Spleen (tissue), 7 donors: Measurements from ENCODE around the gene CECR2.

Experiments
- POLR2A ChIP-seq, 3 donors: fragments of 450-650 bp; IDR thresholded peaks; one replicate each; pipeline ENCODE4 v1.5.1; 2017; ENCODE audit warnings: antibody characterized with exemption in 3 of 3, mild to moderate bottlenecking in 1 of 3
- POLR2AphosphoS5 ChIP-seq, 3 donors: sonication (generic); formaldehyde crosslinking; IDR thresholded peaks; one replicate each; pipeline ENCODE4 v1.5.1; 2017; ENCODE audit warnings: antibody characterized with exemption in 3 of 3
- TF ChIP-seq, protein P1 (sequence below), 11 experiments: fragments of 200-600 bp in 7 of 11; fragments of 450-650 bp in 4 of 11; sonication (generic) in 4 of 11; IDR thresholded peaks in 8 of 11; conservative IDR thresholded peaks in 3 of 11; 1 replicate in 7 of 11; 2 replicates in 4 of 11; pipeline versions ENCODE4 v1.4.0 to v1.8.0; 2016 to 2021; ENCODE audit warnings: antibody characterized with exemption in 11 of 11, inconsistent platforms in 4 of 11, mild to moderate bottlenecking in 1 of 11
- donor health status: DM: no; HTN: no; CAD: no; lungs with moderate emphysema.
- donor health status: DM: no; HTN: no; CAD: no.
- donor health status: DM: no; HTN: no; CAD: no.

DNA sequence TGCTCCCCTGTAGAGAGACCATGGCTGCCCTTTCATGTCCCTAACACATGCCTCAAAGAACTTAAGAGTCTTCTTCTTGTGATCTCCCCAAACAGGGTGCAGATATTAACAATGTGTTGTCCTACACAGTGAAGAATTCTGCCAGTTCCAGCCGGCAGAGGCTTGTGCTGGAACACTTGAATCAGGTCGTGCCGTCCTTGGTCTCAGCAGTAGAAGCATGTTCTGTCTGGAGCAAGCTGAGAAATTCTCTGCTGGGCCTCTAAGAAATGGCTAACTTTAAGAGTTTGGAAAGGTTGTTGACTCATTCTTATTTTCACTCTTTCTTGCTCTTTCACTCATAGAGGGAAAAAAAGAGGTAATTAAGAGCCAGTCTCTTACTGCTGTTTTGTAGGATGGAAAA is 123.0 kb downstream of the CECR2 start:
- no peak for TF ChIP-seq POLR2A (IDR thresholded peaks at IDR 0.05)
- TF ChIP-seq, protein P1, sequence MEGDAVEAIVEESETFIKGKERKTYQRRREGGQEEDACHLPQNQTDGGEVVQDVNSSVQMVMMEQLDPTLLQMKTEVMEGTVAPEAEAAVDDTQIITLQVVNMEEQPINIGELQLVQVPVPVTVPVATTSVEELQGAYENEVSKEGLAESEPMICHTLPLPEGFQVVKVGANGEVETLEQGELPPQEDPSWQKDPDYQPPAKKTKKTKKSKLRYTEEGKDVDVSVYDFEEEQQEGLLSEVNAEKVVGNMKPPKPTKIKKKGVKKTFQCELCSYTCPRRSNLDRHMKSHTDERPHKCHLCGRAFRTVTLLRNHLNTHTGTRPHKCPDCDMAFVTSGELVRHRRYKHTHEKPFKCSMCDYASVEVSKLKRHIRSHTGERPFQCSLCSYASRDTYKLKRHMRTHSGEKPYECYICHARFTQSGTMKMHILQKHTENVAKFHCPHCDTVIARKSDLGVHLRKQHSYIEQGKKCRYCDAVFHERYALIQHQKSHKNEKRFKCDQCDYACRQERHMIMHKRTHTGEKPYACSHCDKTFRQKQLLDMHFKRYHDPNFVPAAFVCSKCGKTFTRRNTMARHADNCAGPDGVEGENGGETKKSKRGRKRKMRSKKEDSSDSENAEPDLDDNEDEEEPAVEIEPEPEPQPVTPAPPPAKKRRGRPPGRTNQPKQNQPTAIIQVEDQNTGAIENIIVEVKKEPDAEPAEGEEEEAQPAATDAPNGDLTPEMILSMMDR (IDR thresholded peaks at IDR 0.05 in 8 of 11, conservative IDR thresholded peaks at IDR 0.05 in 3 of 11): no peak
- no peak for TF ChIP-seq POLR2AphosphoS5 (IDR thresholded peaks at IDR 0.05)
